Ovary (tissue), 1 donor: ENCODE data around the gene EPHA5.

ENCODE experiments used
- EP300 ChIP-seq: sonication (generic); formaldehyde crosslinking; IDR thresholded peaks from one replicate; pipeline ENCODE4 v1.6.1; 2017; ENCODE audit warnings: antibody characterized with exemption
- POLR2A ChIP-seq: fragments of 450-650 bp; IDR thresholded peaks from one replicate; pipeline ENCODE4 v1.6.1; 2017; ENCODE audit warnings: antibody characterized with exemption, mild to moderate bottlenecking, moderate library complexity

DNA sequence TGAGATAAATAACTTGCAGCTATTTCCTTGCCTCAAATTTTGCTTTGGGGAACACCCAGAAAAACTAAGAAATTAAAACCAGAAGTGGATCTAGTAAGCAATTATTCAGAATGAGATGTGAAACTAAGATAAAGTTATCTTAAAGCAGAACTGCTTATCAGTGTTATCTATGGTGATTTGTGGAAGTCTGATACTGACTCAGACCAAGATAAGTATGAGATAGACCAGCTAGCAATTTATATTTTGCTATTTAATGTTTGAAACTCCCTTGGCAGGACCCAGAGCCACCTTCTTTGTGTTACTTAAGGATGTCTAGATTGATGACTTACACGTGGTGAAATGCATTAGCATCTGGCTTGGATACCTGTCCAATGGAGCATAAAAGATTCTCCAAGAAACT lies 368.1 kb downstream of the EPHA5 start:
- TF ChIP-seq EP300 (no peak), POLR2A (no peak)
